IPS-20b (cell line): ENCODE results near the gene ZFPM1.
"Not testable (repeated sequence)": the region's sequence is repeated elsewhere in the genome, so short reads cannot be mapped to it uniquely, and the experiment has no call there.

ENCODE experiments used
- H3K27ac ChIP-seq: one replicate; pipeline ENCODE4 v1.5.1; 2013; ENCODE audit warnings: low read length
- H3K27me3 ChIP-seq: 2 replicates; pipeline ENCODE4 v1.6.1; 2013; ENCODE audit warnings: mild to moderate bottlenecking, low read length, inconsistent platforms; ENCODE audit not compliant: insufficient read depth
- H3K36me3 ChIP-seq: 2 replicates; pipeline ENCODE4 v1.6.1; 2013; ENCODE audit warnings: low read depth, mild to moderate bottlenecking, inconsistent platforms, low read length, moderate library complexity; ENCODE audit not compliant: insufficient read depth
- H3K4me1 ChIP-seq: 2 replicates; pipeline ENCODE4 v1.6.1; 2013; ENCODE audit warnings: mild to moderate bottlenecking, control low read depth, inconsistent platforms, low read length, moderate library complexity; ENCODE audit not compliant: insufficient read depth
- H3K4me3 ChIP-seq: 2 replicates; pipeline ENCODE4 v1.5.1; 2013; ENCODE audit warnings: mild to moderate bottlenecking, low read length, inconsistent platforms
- H3K9ac ChIP-seq: 2 replicates; pipeline ENCODE4 v1.6.1; 2013; ENCODE audit warnings: low read depth, mild to moderate bottlenecking, inconsistent platforms, low read length, moderate library complexity
- H3K9me3 ChIP-seq: 2 replicates; pipeline ENCODE4 v1.6.1; 2013; ENCODE audit warnings: mild to moderate bottlenecking, low read depth, low read length, inconsistent platforms; ENCODE audit not compliant: insufficient read depth

Gene ZFPM1

GRCh38 chr16:88465387-88465983, 12.4 kb downstream of the ZFPM1 start:
- Histone ChIP-seq H3K36me3 (no peaks in the 10 kb centered on the region), H3K9ac (no peak overlapping the region), H3K27ac (no peak overlapping the region), H3K9me3 (no peaks in the 10 kb centered on the region), H3K27me3 (no peaks in the 10 kb centered on the region), H3K4me1 (peaks cover 9% of the 10 kb centered on the region; the same call in 1 of the 2 replicates), H3K4me3 (no peak overlapping the region)

- H3K4me1 ChIP-seq, result peaks cover 8% of the 10 kb centered on the region; the same call in 1 of the 2 replicates
- no peak overlapping the region for H3K9ac ChIP-seq
Observed at GRCh38 chr16:88466175-88466862, 13.2 kb downstream of the ZFPM1 start.

DNA sequence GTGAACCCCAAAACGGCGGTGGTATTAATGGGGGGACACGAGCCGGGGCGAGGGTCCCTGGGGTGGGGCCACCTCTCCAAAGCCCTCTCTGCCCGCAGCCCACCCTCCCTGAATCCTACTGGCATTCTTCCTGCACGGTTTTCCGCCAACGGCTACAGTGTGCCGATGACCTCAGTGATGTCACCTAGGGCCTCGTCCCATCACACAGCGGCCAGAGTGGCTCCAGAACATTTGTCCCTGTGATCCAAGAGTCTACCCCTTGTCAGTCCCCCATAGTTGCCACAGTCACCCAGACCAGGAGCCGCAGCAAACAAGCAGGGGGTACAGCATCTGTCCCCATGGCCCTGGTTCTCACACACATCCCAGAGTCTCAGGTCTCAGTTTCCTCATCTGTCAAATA, 13.9 kb downstream of the ZFPM1 start:
- Histone ChIP-seq H3K36me3 (no peaks in the 10 kb centered on the region), H3K27ac (no peak overlapping the region), H3K9me3 (no peaks in the 10 kb centered on the region), H3K4me3 (no peak overlapping the region), H3K27me3 (no peaks in the 10 kb centered on the region), H3K9ac (no peak overlapping the region), H3K4me1 (peaks cover 3% of the 10 kb centered on the region; the same call in 1 of the 2 replicates)

More at GRCh38 chr16:88466175-88466862, 13.2 kb downstream of the ZFPM1 start:
- no peak overlapping the region for H3K27ac ChIP-seq
- H3K27me3 ChIP-seq, result no peaks in the 10 kb centered on the region
- H3K36me3 ChIP-seq, result no peaks in the 10 kb centered on the region
- no peaks in the 10 kb centered on the region for H3K9me3 ChIP-seq
- H3K4me3 ChIP-seq, result no peak overlapping the region

- Histone ChIP-seq H3K27ac (no peak overlapping the region), H3K27me3 (no peaks in the 10 kb centered on the region), H3K4me1 (no peaks in the 10 kb centered on the region), H3K9me3 (no peaks in the 10 kb centered on the region), H3K9ac (no peak overlapping the region), H3K4me3 (no peak overlapping the region), H3K36me3 (no peaks in the 10 kb centered on the region)
Observed at GRCh38 chr16:88467541-88467944, 14.5 kb downstream of the ZFPM1 start.

DNA sequence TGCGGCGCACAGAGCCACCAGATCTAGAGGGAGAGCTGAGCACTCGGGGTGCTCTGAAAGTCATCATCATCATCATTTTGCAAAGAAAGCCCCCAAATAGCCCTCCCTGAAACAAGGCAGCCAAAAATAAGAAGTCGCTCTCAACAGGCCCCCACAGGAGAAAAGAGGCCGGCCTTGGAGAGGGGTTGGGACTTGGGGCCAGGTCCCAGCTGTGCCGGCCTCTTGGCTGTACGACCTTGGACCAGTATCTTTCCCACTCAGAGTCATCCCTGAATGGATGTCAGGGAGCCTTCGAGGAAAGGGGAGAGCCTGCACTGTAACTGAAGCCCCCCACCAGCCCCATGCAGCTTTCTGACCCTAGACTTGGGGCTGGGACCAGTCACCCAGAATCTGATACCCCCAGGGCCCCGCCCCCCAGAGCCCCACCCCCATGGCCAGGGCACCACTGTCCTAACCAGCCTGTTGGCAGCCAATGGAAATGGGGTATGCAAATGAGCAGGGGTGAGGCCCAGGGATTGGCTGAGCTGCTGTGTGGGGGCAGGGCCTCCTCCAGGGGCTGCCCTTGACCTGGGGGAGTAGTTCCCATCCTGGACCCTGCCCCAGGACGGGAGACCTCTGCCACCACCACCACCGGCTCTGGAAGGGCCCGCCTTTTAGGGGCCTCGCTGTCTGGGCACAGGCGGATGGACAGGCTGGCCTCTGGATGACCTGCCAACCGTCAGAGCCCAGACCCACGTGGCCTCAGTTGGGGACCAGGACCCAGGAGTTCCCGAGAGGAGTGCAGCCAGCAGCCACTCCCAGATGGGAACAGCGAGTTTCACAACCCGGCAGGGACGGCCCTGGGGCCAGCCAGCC, 15.4 kb downstream of the ZFPM1 start:
- H3K9ac ChIP-seq, result no peak overlapping the region
- H3K36me3 ChIP-seq, result no peaks in the 10 kb centered on the region
- peak overlapping the region; percentile 43; the same call in 1 of the 2 replicates for H3K4me3 ChIP-seq
- H3K9me3 ChIP-seq, result no peaks in the 10 kb centered on the region
- H3K27me3 ChIP-seq, result no peaks in the 10 kb centered on the region
- H3K27ac ChIP-seq, result no peak overlapping the region
- no peaks in the 10 kb centered on the region for H3K4me1 ChIP-seq

GRCh38 chr16:88469615-88470395, 16.7 kb downstream of the ZFPM1 start:
- Histone ChIP-seq H3K9ac (no peak overlapping the region), H3K4me3 (no peak overlapping the region), H3K27ac (no peak overlapping the region), H3K27me3 (no peaks in the 10 kb centered on the region), H3K9me3 (no peaks in the 10 kb centered on the region), H3K4me1 (no peaks in the 10 kb centered on the region), H3K36me3 (no peaks in the 10 kb centered on the region)

GRCh38 chr16:88470396-88470680, 17.3 kb downstream of the ZFPM1 start:
- not testable (repeated sequence) for H3K9ac ChIP-seq, H3K4me1 ChIP-seq, H3K36me3 ChIP-seq, H3K27ac ChIP-seq, H3K4me3 ChIP-seq, H3K9me3 ChIP-seq, H3K27me3 ChIP-seq

- not testable (repeated sequence) for H3K9me3 ChIP-seq, H3K27ac ChIP-seq, H3K36me3 ChIP-seq, H3K27me3 ChIP-seq, H3K9ac ChIP-seq, H3K4me1 ChIP-seq, H3K4me3 ChIP-seq
Observed at GRCh38 chr16:88470696-88471095, 17.6 kb downstream of the ZFPM1 start.

GRCh38 chr16:88471115-88471514, 18.0 kb downstream of the ZFPM1 start:
- Histone ChIP-seq H3K9ac (no peak overlapping the region), H3K4me3 (no peak overlapping the region), H3K27me3 (no peaks in the 10 kb centered on the region), H3K27ac (no peak overlapping the region), H3K4me1 (no peaks in the 10 kb centered on the region), H3K36me3 (no peaks in the 10 kb centered on the region), H3K9me3 (no peaks in the 10 kb centered on the region)

- H3K4me1 ChIP-seq, result no peaks in the 10 kb centered on the region
- H3K9ac ChIP-seq, result no peak overlapping the region
- H3K9me3 ChIP-seq, result no peaks in the 10 kb centered on the region
- H3K4me3 ChIP-seq, result no peak overlapping the region
- no peaks in the 10 kb centered on the region for H3K27me3 ChIP-seq
- no peaks in the 10 kb centered on the region for H3K36me3 ChIP-seq
- H3K27ac ChIP-seq, result no peak overlapping the region
Observed at GRCh38 chr16:88471575-88471974, 18.5 kb downstream of the ZFPM1 start.

DNA sequence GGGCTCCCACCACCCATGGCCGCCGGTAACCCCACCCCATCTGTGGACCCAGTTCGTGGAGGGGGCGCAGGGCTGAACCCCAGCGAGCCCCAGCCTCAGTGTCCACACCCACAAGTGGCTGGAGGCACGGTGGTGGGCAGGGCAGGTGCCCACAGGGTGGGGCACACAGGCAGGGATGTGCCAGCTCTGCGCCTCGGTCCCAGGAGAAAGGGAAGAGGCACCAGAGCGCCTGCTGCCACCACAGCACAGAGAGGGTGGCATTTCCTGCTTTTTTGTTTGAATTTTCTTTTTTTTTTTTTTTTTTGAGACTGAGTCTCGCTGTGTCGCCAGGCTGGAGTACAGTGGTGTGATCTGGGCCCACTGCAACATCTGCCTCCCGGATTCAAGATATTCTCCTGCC, 19.0 kb downstream of the ZFPM1 start:
- Histone ChIP-seq H3K9ac (no peak overlapping the region), H3K4me1 (no peaks in the 10 kb centered on the region), H3K4me3 (no peak overlapping the region), H3K27ac (no peak overlapping the region), H3K27me3 (no peaks in the 10 kb centered on the region), H3K36me3 (no peaks in the 10 kb centered on the region), H3K9me3 (no peaks in the 10 kb centered on the region)
